Measurements from ENCODE around the gene ASPRV1. TPM values are rescaled to one million over a fixed set of nuclear protein-coding genes. Genes with fewer than 3 reads are reported as not detected.

ASPRV1 gene
- polyA plus RNA-seq, 2 of the 4 experiments (the other 2 are of a cell fraction) = 0.36 TPM

DNA sequence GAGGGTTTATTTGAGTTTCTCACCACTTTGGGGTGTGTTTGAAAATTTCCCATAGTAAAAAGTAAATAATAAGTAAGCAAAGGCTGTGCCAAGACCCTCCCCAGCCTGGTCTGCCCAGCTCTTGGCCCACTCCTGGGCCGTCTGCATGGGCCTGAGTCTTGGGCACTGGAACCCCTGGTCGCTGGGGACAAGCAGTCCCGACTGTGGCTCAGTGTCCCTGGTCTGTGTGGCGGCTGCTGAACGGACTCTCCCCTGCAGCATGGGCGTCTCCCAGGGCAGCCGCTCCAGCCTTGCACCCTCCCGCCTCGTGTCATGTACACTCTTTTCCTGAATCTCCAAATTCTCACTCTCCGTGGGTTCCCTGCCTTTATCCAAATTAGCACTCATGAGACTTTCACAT is 7.2 kb upstream of the ASPRV1 start:
- H3K27ac ChIP-seq = no peak overlapping the region
- no peak overlapping the region for H3K4me2 ChIP-seq
- no peak overlapping the region for H3K4me3 ChIP-seq
- H3K4me1 ChIP-seq = no peaks in the 10 kb centered on the region
- TF ChIP-seq ESRRA (IDR thresholded peaks at IDR 0.05; ENCODE audit: borderline replicate concordance, low read length) = no peak
- TF ChIP-seq HOXB13 (CRISPR knock-in tag; IDR thresholded peaks at IDR 0.05; ENCODE audit: low read depth) = no peak
- TF ChIP-seq MAZ (IDR thresholded peaks at IDR 0.05; ENCODE audit: borderline replicate concordance, low read depth, low read length) = no peak
- no peak for TF ChIP-seq KDM5A (IDR thresholded peaks at IDR 0.05)
- TF ChIP-seq TFCP2L1 (CRISPR knock-in tag; IDR thresholded peaks at IDR 0.05) = no peak
- no peak for TF ChIP-seq CBX8 (IDR thresholded peaks at IDR 0.05)
- WGBS (ENCODE audit: missing lambda C conversion rate) = 73% methylated on average over 10 of the region's 10 CpGs
- H3K9me3 ChIP-seq = no peaks in the 10 kb centered on the region
- CTCF ChIA-PET = no interaction called here
- no peak for DNase-seq (ENCODE audit: low read depth in 1 of 2, low spot score in 1 of 2)
- no peak for FAIRE-seq
- no peak; a peak in 1 of 6 replicates for ATAC-seq
- POLR2A ChIA-PET = no interaction called here

DNA sequence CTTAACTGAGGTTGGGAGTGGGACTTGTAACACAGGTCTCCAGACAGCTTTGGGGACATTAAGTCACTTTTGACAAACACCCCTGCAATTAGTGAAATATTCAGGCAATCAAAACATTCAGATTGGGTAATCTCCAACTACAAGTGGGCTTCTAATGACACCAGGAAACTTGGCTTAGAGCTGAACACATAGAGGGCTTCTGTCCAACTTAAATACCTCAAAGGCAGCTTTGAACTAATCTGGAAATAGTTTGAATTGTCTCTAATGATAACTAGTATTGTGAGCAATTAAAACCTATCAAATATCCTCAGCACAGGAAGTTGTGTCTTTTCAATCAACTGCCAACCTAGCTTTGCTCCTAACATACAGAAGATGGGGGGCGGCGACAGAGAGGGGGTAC is 5.1 kb upstream of the ASPRV1 start:
- Histone ChIP-seq H3K4me2 (no peak overlapping the region), H3K4me1 (no peaks in the 10 kb centered on the region)
- FAIRE-seq = no peak

DNA sequence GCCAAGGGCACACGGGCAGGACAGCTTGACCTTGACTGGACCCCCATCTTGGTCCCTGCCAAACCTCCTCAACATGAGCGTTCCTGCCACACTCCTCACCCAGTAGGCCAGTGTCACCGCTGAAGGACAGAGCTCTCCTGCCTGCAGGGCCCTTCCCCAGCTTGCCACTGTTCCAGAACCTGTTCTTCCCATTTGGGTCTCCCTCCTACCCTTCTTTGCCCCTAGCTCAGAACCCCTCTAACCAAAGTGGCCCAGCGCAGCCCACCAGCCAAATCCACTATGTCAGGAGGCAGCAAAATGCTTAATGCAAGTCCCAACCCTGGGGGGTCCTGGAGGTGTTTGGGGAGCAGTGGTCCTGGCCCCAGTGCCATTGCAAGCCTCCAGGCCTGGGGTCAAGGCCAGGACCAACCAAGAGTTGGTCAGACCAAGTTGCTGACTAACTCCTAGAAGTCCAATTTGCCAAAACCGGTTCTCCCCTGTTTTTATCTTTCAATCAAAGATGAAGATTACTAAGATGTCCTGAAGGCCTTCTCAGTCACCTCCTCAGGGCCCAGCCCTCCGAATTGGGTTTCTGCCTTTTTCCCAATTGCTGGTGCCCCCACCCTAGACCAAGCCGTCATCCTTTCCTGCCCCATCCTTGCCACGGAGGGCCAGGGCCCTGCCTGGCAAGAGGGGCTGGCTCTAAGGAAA is 4.5 kb upstream of the ASPRV1 start:
- Histone ChIP-seq H3K4me2 (no peak overlapping the region), H3K4me3 (no peak overlapping the region), H3K9me3 (no peaks in the 10 kb centered on the region), H3K4me1 (no peaks in the 10 kb centered on the region), H3K27ac (no peak overlapping the region)
- ChIA-PET CTCF (interaction anchor here (0.7 to 1.7 kb wide), 2 partner anchors 15 to 54 kb away, joined by 3 to 7 read pairs; no protein-coding TSS in a partner anchor), POLR2A (no interaction called here)
- TF ChIP-seq, protein P1, sequence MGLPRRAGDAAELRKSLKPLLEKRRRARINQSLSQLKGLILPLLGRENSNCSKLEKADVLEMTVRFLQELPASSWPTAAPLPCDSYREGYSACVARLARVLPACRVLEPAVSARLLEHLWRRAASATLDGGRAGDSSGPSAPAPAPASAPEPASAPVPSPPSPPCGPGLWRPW (IDR thresholded peaks at IDR 0.05) = no peak
- TF ChIP-seq TFCP2L1 (CRISPR knock-in tag; IDR thresholded peaks at IDR 0.05) (no peak), TP53 (CRISPR knock-in tag; IDR thresholded peaks at IDR 0.05) (no peak), HOXB13 (CRISPR knock-in tag; IDR thresholded peaks at IDR 0.05; ENCODE audit: low read depth) (no peak), HDAC2 (IDR thresholded peaks at IDR 0.05) (no peak), SREBF2 (IDR thresholded peaks at IDR 0.05) (no peak), CEBPB (IDR thresholded peaks at IDR 0.05) (no peak)
- no peak for FAIRE-seq
- ATAC-seq = no peak
- DNase-seq (ENCODE audit: low read depth in 1 of 2, low spot score in 1 of 2) = no peak
- 75% methylated on average over 8 of the region's 8 CpGs for WGBS (ENCODE audit: missing lambda C conversion rate)

More for the DNA sequence above, 5.1 kb upstream of the ASPRV1 start:
- POLR2A ChIA-PET = no interaction called here
- H3K9me3 ChIP-seq = no peaks in the 10 kb centered on the region
- no peak overlapping the region for H3K27ac ChIP-seq
- CTCF ChIA-PET = interaction anchor here (0.7 to 1.4 kb wide), 2 partner anchors 11 to 15 kb away, joined by 3 read pairs; no protein-coding TSS in a partner anchor
- no peak for ATAC-seq
- no peak for DNase-seq (ENCODE audit: low read depth in 1 of 2, low spot score in 1 of 2)
- H3K4me3 ChIP-seq = no peak overlapping the region
- TF ChIP-seq, protein P2, sequence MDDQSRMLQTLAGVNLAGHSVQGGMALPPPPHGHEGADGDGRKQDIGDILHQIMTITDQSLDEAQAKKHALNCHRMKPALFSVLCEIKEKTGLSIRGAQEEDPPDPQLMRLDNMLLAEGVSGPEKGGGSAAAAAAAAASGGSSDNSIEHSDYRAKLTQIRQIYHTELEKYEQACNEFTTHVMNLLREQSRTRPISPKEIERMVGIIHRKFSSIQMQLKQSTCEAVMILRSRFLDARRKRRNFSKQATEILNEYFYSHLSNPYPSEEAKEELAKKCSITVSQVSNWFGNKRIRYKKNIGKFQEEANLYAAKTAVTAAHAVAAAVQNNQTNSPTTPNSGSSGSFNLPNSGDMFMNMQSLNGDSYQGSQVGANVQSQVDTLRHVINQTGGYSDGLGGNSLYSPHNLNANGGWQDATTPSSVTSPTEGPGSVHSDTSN (IDR thresholded peaks at IDR 0.05) = no peak
- TF ChIP-seq POLR2AphosphoS2 (conservative IDR thresholded peaks at IDR 0.05; ENCODE audit: low read length) (no peak), JUNB (IDR thresholded peaks at IDR 0.05) (no peak), CBX2 (IDR thresholded peaks at IDR 0.05; ENCODE audit: borderline replicate concordance, low read depth) (no peak), ESRRA (IDR thresholded peaks at IDR 0.05; ENCODE audit: borderline replicate concordance, low read length) (no peak), HOXB5 (CRISPR knock-in tag; IDR thresholded peaks at IDR 0.05) (no peak), KDM5A (IDR thresholded peaks at IDR 0.05) (no peak), CBX8 (IDR thresholded peaks at IDR 0.05) (no peak), HOXB13 (CRISPR knock-in tag; IDR thresholded peaks at IDR 0.05; ENCODE audit: low read depth) (no peak), RNF2 (IDR thresholded peaks at IDR 0.05; ENCODE audit: borderline replicate concordance, low read depth) (no peak), CEBPB (IDR thresholded peaks at IDR 0.05) (no peak)
- TF ChIP-seq, protein P3, sequence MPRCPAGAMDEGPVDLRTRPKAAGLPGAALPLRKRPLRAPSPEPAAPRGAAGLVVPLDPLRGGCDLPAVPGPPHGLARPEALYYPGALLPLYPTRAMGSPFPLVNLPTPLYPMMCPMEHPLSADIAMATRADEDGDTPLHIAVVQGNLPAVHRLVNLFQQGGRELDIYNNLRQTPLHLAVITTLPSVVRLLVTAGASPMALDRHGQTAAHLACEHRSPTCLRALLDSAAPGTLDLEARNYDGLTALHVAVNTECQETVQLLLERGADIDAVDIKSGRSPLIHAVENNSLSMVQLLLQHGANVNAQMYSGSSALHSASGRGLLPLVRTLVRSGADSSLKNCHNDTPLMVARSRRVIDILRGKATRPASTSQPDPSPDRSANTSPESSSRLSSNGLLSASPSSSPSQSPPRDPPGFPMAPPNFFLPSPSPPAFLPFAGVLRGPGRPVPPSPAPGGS (IDR thresholded peaks at IDR 0.05) = no peak
- TF ChIP-seq, protein P4, sequence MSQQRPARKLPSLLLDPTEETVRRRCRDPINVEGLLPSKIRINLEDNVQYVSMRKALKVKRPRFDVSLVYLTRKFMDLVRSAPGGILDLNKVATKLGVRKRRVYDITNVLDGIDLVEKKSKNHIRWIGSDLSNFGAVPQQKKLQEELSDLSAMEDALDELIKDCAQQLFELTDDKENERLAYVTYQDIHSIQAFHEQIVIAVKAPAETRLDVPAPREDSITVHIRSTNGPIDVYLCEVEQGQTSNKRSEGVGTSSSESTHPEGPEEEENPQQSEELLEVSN (IDR thresholded peaks at IDR 0.05; ENCODE audit: borderline replicate concordance, low read depth) = no peak
- TF ChIP-seq, protein P5, sequence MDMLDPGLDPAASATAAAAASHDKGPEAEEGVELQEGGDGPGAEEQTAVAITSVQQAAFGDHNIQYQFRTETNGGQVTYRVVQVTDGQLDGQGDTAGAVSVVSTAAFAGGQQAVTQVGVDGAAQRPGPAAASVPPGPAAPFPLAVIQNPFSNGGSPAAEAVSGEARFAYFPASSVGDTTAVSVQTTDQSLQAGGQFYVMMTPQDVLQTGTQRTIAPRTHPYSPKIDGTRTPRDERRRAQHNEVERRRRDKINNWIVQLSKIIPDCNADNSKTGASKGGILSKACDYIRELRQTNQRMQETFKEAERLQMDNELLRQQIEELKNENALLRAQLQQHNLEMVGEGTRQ (IDR thresholded peaks at IDR 0.05) = no peak
- 89% methylated on average over 2 of the region's 2 CpGs for WGBS (ENCODE audit: missing lambda C conversion rate)
